A549 (cell line): ENCODE measurements around the gene FANCC. TPM values are rescaled to one million over a fixed set of nuclear protein-coding genes. Genes with fewer than 3 reads are reported as not detected.

Experiments used
- ATAC-seq, 2 experiments: fragments of 200-7000 bp in 1 of 2; fragments of >200 bp in 1 of 2; cut with Nextera tagmentation in 1 of 2; cut with Tn5 transposase in 1 of 2; 3 replicates each; pipeline versions ENCODE4 v1.8.0 to v1.9.1; 2018 to 2020; ENCODE audit warnings: mild to moderate bottlenecking in 1 of 2, moderate library complexity in 1 of 2
- CTCF ChIA-PET: fragments of 300-600 bp; sonication (Branson Sonifier 250); formaldehyde crosslinking; extraction: SDS; loops from one replicate; lab custom pipeline; 2021; ENCODE audit warnings: antibody characterized with exemption, inconsistent platforms; lab: Yijun Ruan, JAX
- POLR2A ChIA-PET: fragments of 350-600 bp; formaldehyde crosslinking; extraction: SDS; loops from one replicate; lab custom pipeline; 2021; ENCODE audit warnings: antibody characterized with exemption, inconsistent platforms; lab: Yijun Ruan, JAX
- DNase-seq, 2 experiments: peaks; one replicate each; pipeline versions ENCODE4 v3.0.0 to v3.0.0-alpha.2; 2011 to 2016; ENCODE audit warnings: low read depth in 1 of 2, low spot score in 1 of 2
- FAIRE-seq: peaks from 2 replicates; lab custom pipeline; 2011; peaks lifted over from hg19 to GRCh38; lab: Jason Lieb, UNC
- H3K27ac ChIP-seq, 2 experiments: fragments of >200 bp; sonication (Bioruptor Twin); formaldehyde crosslinking; 3 replicates each; pipeline ENCODE4 v1.5.1; 2016 to 2017
- H3K4me1 ChIP-seq: fragments of >200 bp; sonication (Bioruptor Twin); formaldehyde crosslinking; 3 replicates; pipeline ENCODE4 v1.6.1; 2016
- H3K4me2 ChIP-seq: fragments of >200 bp; sonication (Bioruptor Twin); formaldehyde crosslinking; 3 replicates; pipeline ENCODE4 v1.6.1; 2016
- H3K4me3 ChIP-seq: fragments of >200 bp; sonication (Bioruptor Twin); formaldehyde crosslinking; 3 replicates; pipeline ENCODE4 v1.5.1; 2016
- H3K9me3 ChIP-seq: fragments of >200 bp; sonication (Bioruptor Twin); formaldehyde crosslinking; 3 replicates; pipeline ENCODE4 v1.6.1; 2016
- CBX8 ChIP-seq: fragments of 200-600 bp; sonication (generic); IDR thresholded peaks from 2 replicates; pipeline ENCODE4 v1.6.1; 2016
- EHF ChIP-seq: fragments of 250-450 bp; sonication (Bioruptor Pico); IDR thresholded peaks from 2 replicates; pipeline ENCODE4 v1.5.0; 2020; ENCODE audit warnings: mild to moderate bottlenecking
- HDAC2 ChIP-seq: fragments of 200-600 bp; sonication (generic); IDR thresholded peaks from 2 replicates; pipeline ENCODE4 v1.6.1; 2016
- JUN ChIP-seq, 2 experiments: fragments of >200 bp; sonication (Bioruptor Twin); formaldehyde crosslinking; IDR thresholded peaks; 2 replicates in 1 of 2; 3 replicates in 1 of 2; pipeline ENCODE4 v1.6.1; 2016 to 2017
- POLR2AphosphoS2 ChIP-seq: conservative IDR thresholded peaks from 2 replicates; pipeline ENCODE4 v1.6.1; 2012; ENCODE audit warnings: low read length, improper control_type of control experiment, inconsistent platforms
- RCOR1 ChIP-seq: fragments of 150-350 bp; IDR thresholded peaks from 2 replicates; pipeline ENCODE4 v1.6.1; 2014; ENCODE audit warnings: antibody characterized with exemption, low read length, low read depth
- RNF2 ChIP-seq: fragments of 200-600 bp; sonication (generic); IDR thresholded peaks from 2 replicates; pipeline ENCODE4 v1.6.1; 2016; ENCODE audit warnings: low read depth, mild to moderate bottlenecking, antibody characterized with exemption, moderate library complexity, borderline replicate concordance
- SMC3 ChIP-seq: fragments of >200 bp; sonication (Bioruptor Twin); formaldehyde crosslinking; IDR thresholded peaks from 3 replicates; pipeline ENCODE4 v1.6.1; 2018; ENCODE audit warnings: inconsistent platforms
- TP53 ChIP-seq: fragments of 250-450 bp; sonication (Bioruptor Pico); IDR thresholded peaks from 2 replicates; pipeline ENCODE4 v1.5.0; 2021; ENCODE audit warnings: mild to moderate bottlenecking, moderate library complexity
- WGBS: methylation state at CpG from one replicate; pipeline ENCODE4 v1.1.6; 2017; ENCODE audit errors: missing lambda C conversion rate; 5-methylcytosine and 5-hydroxymethylcytosine counted together
- polyA plus RNA-seq, 4 experiments: library from polyadenylated mRNA; depleted of rRNA in 3 of 4; stranded (reverse); fragments of >200 nt; fragmentation: RNase III in 1 of 4; extraction: RNeasy Plus Mini Kit Qiagen cat#74134 plus additional on column Dnase treatment in 1 of 4; gene quantifications; 2 replicates in 3 of 4; 3 replicates in 1 of 4; pipeline ENCODE4 v1.2.3, GENCODE V29; 2011 to 2017
- TF ChIP-seq, protein P1 (sequence below): fragments of 150-350 bp; IDR thresholded peaks from 2 replicates; pipeline ENCODE4 v1.6.1; 2014; ENCODE audit warnings: low read depth, mild to moderate bottlenecking, low read length
- TF ChIP-seq, protein P2 (sequence below): IDR thresholded peaks from 2 replicates; pipeline ENCODE4 v1.6.1; 2012
- TF ChIP-seq, protein P3 (sequence below): fragments of 250-450 bp; sonication (Bioruptor Pico); IDR thresholded peaks from 2 replicates; pipeline ENCODE4 v1.5.0; 2021; ENCODE audit warnings: mild to moderate bottlenecking, moderate library complexity, borderline replicate concordance
- TF ChIP-seq, protein P4 (sequence below): IDR thresholded peaks from 2 replicates; pipeline ENCODE4 v1.6.1; 2012

FANCC gene
- polyA plus RNA-seq, 2 of the 4 experiments (the other 2 are of a cell fraction), result 13.5 to 24.9 TPM

DNA sequence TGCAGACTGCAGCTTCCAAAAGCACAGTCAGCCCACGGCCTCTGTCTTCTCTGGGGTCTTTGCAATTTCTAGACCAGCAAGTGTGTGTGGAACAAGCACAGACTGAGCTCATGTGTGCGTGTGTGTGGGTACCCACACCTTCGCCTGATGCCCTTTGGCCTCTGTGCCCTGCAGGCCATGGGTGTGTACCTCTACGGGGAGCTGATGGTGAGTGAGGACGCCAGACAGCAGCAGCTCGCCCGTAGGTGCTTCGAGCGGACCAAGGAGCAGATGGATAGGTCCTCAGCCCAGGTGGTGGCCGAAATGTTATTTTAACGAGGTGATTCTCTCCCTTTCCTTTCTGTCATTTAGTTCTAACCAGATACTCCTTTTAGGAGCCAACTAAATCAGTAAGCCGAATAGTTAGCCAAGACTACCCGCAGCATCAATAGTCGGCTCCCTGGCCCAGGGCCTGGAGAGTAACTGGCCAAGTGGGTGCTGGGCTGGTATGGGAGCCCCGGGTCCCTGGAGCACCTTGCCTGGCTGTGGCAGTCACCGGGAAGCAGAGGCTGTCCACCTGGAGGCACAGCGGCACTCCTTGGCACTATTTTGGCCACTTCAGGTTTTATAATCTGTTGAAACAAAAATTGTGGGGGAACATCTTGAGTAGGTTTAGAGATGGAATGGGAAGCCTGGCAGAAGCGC is 235.0 kb downstream of the FANCC start:
- TF ChIP-seq RNF2, result no peak
- TF ChIP-seq, protein P1, sequence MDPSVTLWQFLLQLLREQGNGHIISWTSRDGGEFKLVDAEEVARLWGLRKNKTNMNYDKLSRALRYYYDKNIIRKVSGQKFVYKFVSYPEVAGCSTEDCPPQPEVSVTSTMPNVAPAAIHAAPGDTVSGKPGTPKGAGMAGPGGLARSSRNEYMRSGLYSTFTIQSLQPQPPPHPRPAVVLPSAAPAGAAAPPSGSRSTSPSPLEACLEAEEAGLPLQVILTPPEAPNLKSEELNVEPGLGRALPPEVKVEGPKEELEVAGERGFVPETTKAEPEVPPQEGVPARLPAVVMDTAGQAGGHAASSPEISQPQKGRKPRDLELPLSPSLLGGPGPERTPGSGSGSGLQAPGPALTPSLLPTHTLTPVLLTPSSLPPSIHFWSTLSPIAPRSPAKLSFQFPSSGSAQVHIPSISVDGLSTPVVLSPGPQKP, result no peak
- no peak for TF ChIP-seq EHF
- no peak for TF ChIP-seq TP53 (CRISPR knock-in tag)
- TF ChIP-seq HDAC2, result no peak
- TF ChIP-seq, protein P2, sequence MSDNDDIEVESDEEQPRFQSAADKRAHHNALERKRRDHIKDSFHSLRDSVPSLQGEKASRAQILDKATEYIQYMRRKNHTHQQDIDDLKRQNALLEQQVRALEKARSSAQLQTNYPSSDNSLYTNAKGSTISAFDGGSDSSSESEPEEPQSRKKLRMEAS, result no peak
- no peak for TF ChIP-seq RCOR1
- TF ChIP-seq, protein P3, sequence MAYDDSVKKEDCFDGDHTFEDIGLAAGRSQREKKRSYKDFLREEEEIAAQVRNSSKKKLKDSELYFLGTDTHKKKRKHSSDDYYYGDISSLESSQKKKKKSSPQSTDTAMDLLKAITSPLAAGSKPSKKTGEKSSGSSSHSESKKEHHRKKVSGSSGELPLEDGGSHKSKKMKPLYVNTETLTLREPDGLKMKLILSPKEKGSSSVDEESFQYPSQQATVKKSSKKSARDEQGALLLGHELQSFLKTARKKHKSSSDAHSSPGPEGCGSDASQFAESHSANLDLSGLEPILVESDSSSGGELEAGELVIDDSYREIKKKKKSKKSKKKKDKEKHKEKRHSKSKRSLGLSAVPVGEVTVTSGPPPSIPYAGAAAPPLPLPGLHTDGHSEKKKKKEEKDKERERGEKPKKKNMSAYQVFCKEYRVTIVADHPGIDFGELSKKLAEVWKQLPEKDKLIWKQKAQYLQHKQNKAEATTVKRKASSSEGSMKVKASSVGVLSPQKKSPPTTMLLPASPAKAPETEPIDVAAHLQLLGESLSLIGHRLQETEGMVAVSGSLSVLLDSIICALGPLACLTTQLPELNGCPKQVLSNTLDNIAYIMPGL (CRISPR knock-in tag), result no peak
- TF ChIP-seq, protein P4, sequence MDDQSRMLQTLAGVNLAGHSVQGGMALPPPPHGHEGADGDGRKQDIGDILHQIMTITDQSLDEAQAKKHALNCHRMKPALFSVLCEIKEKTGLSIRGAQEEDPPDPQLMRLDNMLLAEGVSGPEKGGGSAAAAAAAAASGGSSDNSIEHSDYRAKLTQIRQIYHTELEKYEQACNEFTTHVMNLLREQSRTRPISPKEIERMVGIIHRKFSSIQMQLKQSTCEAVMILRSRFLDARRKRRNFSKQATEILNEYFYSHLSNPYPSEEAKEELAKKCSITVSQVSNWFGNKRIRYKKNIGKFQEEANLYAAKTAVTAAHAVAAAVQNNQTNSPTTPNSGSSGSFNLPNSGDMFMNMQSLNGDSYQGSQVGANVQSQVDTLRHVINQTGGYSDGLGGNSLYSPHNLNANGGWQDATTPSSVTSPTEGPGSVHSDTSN, result no peak
- 84% methylated on average over 18 of the region's 18 CpGs for WGBS
- no peak for FAIRE-seq
- no peak overlapping the region for H3K4me3 ChIP-seq
- H3K4me2 ChIP-seq, result no peak overlapping the region
- DNase-seq, result no peak
- H3K9me3 ChIP-seq, result no peaks in the 10 kb centered on the region
- ChIA-PET POLR2A (interaction anchor here (0.6 kb wide), 1 partner anchor 35 kb away, joined by 3 read pairs; no protein-coding TSS in a partner anchor), CTCF (interaction anchor here (1.1 to 1.4 kb wide), 4 partner anchors 46 to 414 kb away, joined by 3 to 4 read pairs (median 4); no protein-coding TSS in a partner anchor)
- peak overlapping the region in 1 of 2 experiments; percentile 5; a peak in 1 of 6 replicates for H3K27ac ChIP-seq
- no peak; a peak in 2 of 6 replicates for ATAC-seq
- H3K4me1 ChIP-seq, result peaks cover 93% of the 10 kb centered on the region

DNA sequence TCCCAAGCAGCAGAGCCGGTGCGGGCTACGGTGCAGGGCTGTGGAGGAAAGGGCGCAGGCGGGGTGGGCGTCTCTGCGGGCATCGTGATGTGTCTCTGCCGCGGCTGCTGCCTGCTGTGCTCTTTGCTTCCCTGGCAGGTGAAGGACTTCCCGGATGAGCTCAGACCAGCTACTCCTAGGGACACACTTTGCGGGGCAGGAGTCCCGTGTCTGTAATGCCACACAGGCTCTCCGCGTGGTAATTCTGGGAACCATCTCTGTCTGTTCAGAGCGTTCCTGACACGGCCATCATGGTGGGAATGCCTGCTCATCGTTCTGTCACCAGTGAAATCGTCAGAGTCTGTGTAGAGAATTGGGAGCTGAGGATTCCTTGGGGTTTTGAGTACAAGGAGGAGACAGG is 235.5 kb downstream of the FANCC start:
- CTCF ChIA-PET, result interaction anchor here (1.2 to 1.4 kb wide), 3 partner anchors 46 to 414 kb away, joined by 3 to 4 read pairs (median 4); no protein-coding TSS in a partner anchor
- POLR2A ChIA-PET, result interaction anchor here (0.6 kb wide), 1 partner anchor 35 kb away, joined by 3 read pairs; no protein-coding TSS in a partner anchor
- Histone ChIP-seq H3K4me3 (no peak overlapping the region), H3K4me1 (peaks cover 93% of the 10 kb centered on the region), H3K9me3 (no peaks in the 10 kb centered on the region), H3K27ac (peak overlapping the region in 1 of 2 experiments; percentile 2; a peak in 1 of 6 replicates)
- no peak for DNase-seq
- WGBS, result 92% methylated on average over 19 of the region's 19 CpGs
- no peak for FAIRE-seq
- no peak for ATAC-seq
- TF ChIP-seq SMC3, result no peak
- TF ChIP-seq, protein P4, result no peak
- TF ChIP-seq POLR2AphosphoS2, result peak; percentile 64; the same call in 1 of the 2 replicates
- TF ChIP-seq, all 56 proteins: peak for 1
- no peak overlapping the region for H3K4me2 ChIP-seq

DNA sequence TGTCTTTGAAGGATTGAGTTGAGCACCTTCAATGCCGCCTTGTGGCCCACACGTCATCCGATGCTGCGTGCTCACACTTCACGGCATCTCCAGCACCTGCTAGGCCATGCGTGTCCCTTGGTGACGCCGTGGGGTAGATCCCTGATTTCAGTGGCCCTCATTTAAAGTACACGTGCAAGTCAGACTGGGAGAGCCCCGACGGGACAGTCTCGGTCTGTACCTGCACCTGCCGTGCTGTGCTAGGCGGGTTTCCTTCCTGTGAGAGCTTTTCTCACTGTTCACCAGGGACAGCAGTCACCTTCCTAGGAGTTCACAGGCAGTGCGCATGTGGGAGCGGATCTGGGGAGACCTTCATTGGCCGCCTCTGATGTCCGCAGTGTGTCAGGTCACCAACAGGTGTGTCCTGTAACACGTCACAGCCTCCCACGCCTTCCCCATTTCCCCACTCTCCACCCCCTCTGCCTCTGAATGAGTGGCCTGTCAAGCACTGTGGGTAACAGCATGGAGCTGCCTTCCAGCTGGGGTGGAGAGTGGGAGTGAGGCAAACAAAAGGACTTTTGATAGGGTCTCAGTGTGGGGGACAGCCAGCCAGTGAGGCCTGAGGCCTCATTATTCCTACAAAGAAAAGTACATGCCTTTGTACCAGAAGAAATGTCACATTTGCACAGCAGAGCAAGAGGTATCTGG is 236.4 kb downstream of the FANCC start:
- 0 out of 6 replicates have a peak overlapping the region, but pooled peaks of 1 of the 2 experiments have one; percentile 22 for H3K27ac ChIP-seq

More for the DNA sequence above, 236.4 kb downstream of the FANCC start:
- Histone ChIP-seq H3K9me3 (no peaks in the 10 kb centered on the region), H3K4me3 (no peak overlapping the region), H3K4me1 (peaks cover 93% of the 10 kb centered on the region)
- POLR2A ChIA-PET, result no interaction called here
- ATAC-seq (no peak; a peak in 1 of 6 replicates), FAIRE-seq (no peak)
- 92% methylated on average over 20 of the region's 20 CpGs for WGBS
- CTCF ChIA-PET, result interaction anchor here (0.6 kb wide), 1 partner anchor 10 kb away, joined by 3 read pairs; no protein-coding TSS in a partner anchor
- TF ChIP-seq POLR2AphosphoS2, result 0 out of 2 replicates have a peak, but pooled peaks have one; percentile 23
- 0 out of 5 replicates have a peak, but pooled peaks of 1 of the 2 experiments have one; percentile 4 for TF ChIP-seq JUN (IDR thresholded peaks at IDR 0.05)
- no peak for TF ChIP-seq CBX8
- TF ChIP-seq, all 56 proteins: peak for 2
- no peak for DNase-seq
- no peak overlapping the region for H3K4me2 ChIP-seq
